ENCODE results near the gene CSNK1D. TPM values are rescaled to one million over a fixed set of nuclear protein-coding genes. Genes with fewer than 3 reads are reported as not detected.

Gene CSNK1D
- total RNA-seq, 2 donors from 2014 or later, result 37.6 to 116 TPM

DNA sequence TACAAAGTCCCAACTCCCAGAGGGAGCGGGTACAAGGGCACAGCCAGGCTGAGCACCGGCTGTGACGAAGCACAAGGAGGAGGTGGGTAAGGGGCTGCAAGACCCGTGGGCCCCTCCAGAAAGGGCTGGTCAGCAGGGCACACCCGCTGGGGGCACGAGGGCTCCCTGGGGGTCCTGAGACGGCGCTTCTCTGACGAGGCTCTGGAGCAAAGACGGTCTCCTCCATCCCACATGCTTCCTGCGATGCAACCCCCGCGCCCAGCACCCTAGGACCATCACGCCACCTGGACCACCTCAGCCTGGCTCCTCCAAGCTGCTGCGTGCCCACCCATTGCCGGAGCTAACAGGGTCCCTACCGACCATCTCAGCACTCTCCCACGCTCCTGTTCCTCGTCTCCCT, 69.6 kb downstream of the CSNK1D start:
- Histone ChIP-seq H3K27me3 (no peaks in the 10 kb centered on the region), H3K36me3 (replicated peaks in 1 of 2; ENCODE audit: insufficient read depth in 1 of 2, low read depth in 2 of 2) (no peaks in the 10 kb centered on the region), H3K9me3 (no peaks in the 10 kb centered on the region), H3K4me3 (no peak overlapping the region), H3K27ac (no peak overlapping the region), H3K4me1 (peaks cover 10% of the 10 kb centered on the region)
- intact Hi-C loops (cut with DNase I), result no loop called here
- no peak for DNase-seq
- TF ChIP-seq POLR2A (IDR thresholded peaks at IDR 0.05), result no peak
- TF ChIP-seq, protein P1, sequence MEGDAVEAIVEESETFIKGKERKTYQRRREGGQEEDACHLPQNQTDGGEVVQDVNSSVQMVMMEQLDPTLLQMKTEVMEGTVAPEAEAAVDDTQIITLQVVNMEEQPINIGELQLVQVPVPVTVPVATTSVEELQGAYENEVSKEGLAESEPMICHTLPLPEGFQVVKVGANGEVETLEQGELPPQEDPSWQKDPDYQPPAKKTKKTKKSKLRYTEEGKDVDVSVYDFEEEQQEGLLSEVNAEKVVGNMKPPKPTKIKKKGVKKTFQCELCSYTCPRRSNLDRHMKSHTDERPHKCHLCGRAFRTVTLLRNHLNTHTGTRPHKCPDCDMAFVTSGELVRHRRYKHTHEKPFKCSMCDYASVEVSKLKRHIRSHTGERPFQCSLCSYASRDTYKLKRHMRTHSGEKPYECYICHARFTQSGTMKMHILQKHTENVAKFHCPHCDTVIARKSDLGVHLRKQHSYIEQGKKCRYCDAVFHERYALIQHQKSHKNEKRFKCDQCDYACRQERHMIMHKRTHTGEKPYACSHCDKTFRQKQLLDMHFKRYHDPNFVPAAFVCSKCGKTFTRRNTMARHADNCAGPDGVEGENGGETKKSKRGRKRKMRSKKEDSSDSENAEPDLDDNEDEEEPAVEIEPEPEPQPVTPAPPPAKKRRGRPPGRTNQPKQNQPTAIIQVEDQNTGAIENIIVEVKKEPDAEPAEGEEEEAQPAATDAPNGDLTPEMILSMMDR (IDR thresholded peaks at IDR 0.05), result no peak
- no peak for ATAC-seq
- 81 to 82% methylated on average over 12 to 19 of the region's 19 CpGs for WGBS, 2 donors

DNA sequence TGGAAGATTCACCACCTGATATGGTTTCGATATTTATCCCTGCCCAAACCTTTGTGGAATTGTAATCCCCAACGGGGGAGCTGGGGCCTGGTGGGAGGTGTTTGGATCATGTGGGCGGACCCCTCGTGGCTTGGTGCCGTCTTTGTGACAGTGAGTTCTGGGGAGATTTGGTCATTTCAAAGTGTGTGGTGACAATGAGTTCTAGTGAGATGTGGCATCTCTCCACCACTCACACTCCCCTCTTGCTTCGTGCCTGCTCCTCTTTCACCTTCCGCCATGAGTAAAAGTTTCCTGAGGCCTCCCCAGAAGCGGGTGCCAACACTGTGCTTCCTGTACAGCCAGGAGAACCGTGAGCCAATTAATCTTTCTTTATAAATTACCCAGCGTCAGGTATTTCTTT, 70.5 kb downstream of the CSNK1D start:
- Histone ChIP-seq H3K4me3 (no peak overlapping the region), H3K4me1 (peaks cover 10% of the 10 kb centered on the region), H3K27me3 (no peaks in the 10 kb centered on the region), H3K36me3 (replicated peaks in 1 of 2; ENCODE audit: insufficient read depth in 1 of 2, low read depth in 2 of 2) (peaks cover 0 to under 1% of the 10 kb centered on the region in 2 donors), H3K27ac (no peak overlapping the region), H3K9me3 (no peaks in the 10 kb centered on the region)
- 71 to 78% methylated on average over 10 of the region's 10 CpGs for WGBS, 2 donors
- no peak for TF ChIP-seq POLR2A (IDR thresholded peaks at IDR 0.05)
- TF ChIP-seq, protein P1 (IDR thresholded peaks at IDR 0.05), result no peak
- ATAC-seq, result no peak
- intact Hi-C loops (cut with DNase I), result no loop called here
- no peak for DNase-seq

DNA sequence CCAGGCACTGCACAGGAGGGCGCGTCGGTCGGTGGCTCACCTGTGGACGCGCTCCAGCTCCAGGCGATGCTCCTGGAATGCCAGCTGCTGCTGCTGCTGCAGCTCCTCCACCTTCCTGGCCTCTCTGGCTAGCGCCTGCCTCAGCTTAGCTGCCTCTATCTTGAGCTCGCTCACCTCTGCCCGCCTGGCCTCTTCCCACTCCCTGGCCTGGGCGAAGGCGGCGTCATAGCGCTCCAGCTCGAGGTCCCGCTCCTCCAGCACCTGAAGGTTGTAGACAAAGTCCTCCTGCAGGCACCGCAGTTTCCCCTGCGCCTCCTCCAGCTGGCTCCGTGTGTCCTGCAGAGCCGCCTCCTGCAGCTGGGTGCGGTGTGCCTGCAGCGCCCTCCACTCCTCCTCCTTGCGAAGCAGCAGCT, 72.0 kb downstream of the CSNK1D start:
- intact Hi-C loops (cut with DNase I), result no loop called here
- DNase-seq, result no peak

DNA sequence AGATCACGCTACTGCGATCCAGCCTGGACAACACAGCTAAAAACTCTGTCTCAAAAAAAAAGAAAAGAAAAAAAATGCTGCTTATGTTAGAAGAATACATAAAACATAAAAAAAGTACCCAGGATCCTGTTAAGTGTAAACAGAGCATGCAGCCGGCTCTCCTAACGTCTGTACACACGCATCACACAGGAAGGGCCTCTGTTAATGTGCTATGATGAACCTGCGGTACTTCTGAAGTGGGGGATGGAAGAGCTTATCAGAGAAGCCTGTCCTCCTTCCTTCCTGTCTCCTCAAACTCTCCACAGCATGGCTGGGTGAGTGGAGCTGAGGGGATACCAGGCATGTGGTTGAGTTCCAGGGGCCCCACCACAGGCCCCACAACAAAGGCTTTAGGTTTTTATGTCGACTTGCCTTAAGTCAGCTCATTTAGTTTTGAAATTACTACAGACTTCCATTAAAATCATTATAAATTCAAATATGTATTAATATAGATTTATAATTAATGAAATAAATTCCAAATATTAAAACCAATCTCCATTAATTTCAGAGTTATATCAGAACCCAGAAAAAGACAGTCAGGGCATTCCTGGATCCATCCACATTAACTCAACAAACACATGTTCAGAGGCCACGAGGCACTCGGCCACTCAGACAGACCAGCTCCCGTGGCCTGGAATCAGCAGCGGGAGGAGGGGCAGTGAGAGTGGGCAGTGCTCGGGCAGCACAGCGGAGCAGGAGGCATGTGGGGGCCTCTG, 72.6 kb downstream of the CSNK1D start:
- DNase-seq (no peak), ATAC-seq (no peak)
- no peaks in the 10 kb centered on the region for H3K27me3 ChIP-seq
- H3K4me3 ChIP-seq, result no peak overlapping the region
- H3K27ac ChIP-seq, result no peak overlapping the region
- H3K9me3 ChIP-seq, result no peaks in the 10 kb centered on the region
- H3K36me3 ChIP-seq (replicated peaks in 1 of 2; ENCODE audit: insufficient read depth in 1 of 2, low read depth in 2 of 2), result peaks cover 0 to 7% of the 10 kb centered on the region in 2 donors
- TF ChIP-seq POLR2A (IDR thresholded peaks at IDR 0.05), result no peak
- TF ChIP-seq, protein P1 (IDR thresholded peaks at IDR 0.05), result no peak
- WGBS, 2 donors, result 82 to 91% methylated on average over 12 to 13 of the region's 13 CpGs
- peaks cover 5% of the 10 kb centered on the region for H3K4me1 ChIP-seq
- intact Hi-C loops (cut with DNase I), result no loop called here

More for the DNA sequence above, 72.0 kb downstream of the CSNK1D start:
- Histone ChIP-seq H3K27me3 (no peaks in the 10 kb centered on the region), H3K36me3 (replicated peaks in 1 of 2; ENCODE audit: insufficient read depth in 1 of 2, low read depth in 2 of 2) (peaks cover 0 to 7% of the 10 kb centered on the region in 2 donors), H3K4me1 (peaks cover 10% of the 10 kb centered on the region), H3K27ac (no peak overlapping the region), H3K9me3 (no peaks in the 10 kb centered on the region), H3K4me3 (no peak overlapping the region)
- no peak for TF ChIP-seq POLR2A (IDR thresholded peaks at IDR 0.05)
- TF ChIP-seq, protein P1 (IDR thresholded peaks at IDR 0.05), result no peak
- WGBS, 2 donors, result 85 to 88% methylated on average over 17 of the region's 23 CpGs
- ATAC-seq, result no peak

DNA sequence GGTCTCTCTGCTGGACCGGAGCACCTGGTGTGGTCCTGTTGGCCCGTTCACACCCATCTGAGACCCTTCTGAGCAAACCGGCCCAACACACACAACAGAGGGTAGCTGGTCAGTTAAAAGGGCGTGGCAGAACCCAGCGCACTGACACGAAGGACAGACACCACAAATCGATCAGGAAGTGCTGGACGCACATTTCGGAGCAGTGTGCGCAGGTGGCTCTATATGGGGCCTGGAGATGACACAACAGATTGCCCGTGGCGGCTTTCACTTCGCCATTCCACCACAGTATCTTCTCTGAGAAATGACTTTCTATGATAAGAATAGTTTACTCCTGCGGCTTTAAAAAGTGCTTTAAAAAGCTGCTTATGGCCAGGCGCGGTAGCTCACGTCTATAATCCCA, 73.4 kb downstream of the CSNK1D start:
- intact Hi-C loops (cut with DNase I), result no loop called here
- 86 to 92% methylated on average over 14 to 16 of the region's 17 CpGs for WGBS, 2 donors
- Histone ChIP-seq H3K4me3 (no peak overlapping the region), H3K27ac (no peak overlapping the region), H3K9me3 (no peaks in the 10 kb centered on the region), H3K36me3 (replicated peaks in 1 of 2; ENCODE audit: insufficient read depth in 1 of 2, low read depth in 2 of 2) (peaks cover 0 to 8% of the 10 kb centered on the region in 2 donors), H3K4me1 (no peaks in the 10 kb centered on the region), H3K27me3 (no peaks in the 10 kb centered on the region)
- TF ChIP-seq POLR2A (IDR thresholded peaks at IDR 0.05), result no peak
- TF ChIP-seq, protein P1 (IDR thresholded peaks at IDR 0.05), result no peak
- ATAC-seq, result no peak
- DNase-seq, result no peak

Measured in body of pancreas (tissue), 4 donors.